NCI-H510A treated with DMSO at 0.1 percent for 48 hours (cell line): ENCODE results near the gene MAST3.

Experiments used
- DNase-seq: peaks from one replicate; lab custom pipeline; 2025; lab: John Stamatoyannopoulos, UW

The MAST3 gene

DNA sequence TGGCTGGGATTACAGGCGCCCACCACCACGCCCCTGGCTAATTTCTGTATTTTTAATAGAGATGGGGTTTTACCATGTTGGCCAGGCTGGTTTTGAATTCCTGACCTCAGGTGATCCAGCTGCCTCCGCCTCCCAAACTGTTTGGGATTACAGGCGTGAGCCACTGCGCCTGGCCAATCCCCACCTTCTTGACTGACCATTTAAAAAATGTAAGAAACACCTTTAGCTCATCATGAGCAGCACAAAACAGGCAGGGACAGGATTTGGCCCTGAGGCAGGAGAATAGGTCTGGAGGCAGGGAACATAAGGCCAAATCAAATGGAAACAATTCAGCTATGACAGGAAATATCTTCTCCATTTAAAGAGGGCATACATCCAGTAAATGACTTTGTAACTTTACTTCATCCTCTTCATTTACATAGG, 94.1 kb downstream of the MAST3 start:
- DNase-seq: no peak

DNA sequence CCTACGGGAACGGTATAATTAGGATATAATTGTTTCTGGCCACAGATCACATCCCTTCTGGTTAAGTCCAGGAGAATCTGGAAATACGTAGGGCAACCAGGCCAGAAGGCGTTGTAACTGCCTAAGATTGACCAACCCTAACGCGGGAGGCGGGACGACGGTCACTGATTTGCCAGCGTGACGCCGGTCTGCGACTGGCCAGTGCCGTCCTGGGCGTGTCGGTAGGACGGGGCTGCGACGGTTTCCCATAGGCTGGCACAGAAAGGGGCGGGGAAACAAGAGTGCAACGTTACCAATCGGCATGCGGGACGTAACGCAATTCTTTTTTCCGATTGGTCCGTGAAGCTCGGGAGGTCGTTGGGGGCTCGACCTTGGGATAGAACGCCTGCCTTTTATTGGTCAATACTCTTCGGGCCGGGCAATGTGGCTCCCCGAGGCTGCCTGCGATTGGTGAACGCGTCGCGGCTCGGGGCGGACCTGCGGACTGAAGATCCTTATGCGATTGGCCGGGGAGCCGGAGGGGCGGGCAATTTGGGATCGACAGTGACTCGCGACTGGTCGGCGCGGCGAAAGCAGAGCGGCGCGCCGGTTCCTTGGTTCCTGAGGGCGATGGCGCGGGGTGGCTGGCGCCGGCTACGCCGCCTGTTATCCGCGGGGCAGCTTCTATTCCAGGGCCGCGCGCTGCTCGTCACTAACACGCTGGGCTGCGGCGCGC, 95.3 kb downstream of the MAST3 start, which contains the start of gene MPV17L2:
TSS of gene MPV17L2 (plus strand) at position 546 of the 715 bp plus-strand sequence. CDS start at position 610, 64 bp downstream.
- DNase-seq: peak; percentile 99

DNA sequence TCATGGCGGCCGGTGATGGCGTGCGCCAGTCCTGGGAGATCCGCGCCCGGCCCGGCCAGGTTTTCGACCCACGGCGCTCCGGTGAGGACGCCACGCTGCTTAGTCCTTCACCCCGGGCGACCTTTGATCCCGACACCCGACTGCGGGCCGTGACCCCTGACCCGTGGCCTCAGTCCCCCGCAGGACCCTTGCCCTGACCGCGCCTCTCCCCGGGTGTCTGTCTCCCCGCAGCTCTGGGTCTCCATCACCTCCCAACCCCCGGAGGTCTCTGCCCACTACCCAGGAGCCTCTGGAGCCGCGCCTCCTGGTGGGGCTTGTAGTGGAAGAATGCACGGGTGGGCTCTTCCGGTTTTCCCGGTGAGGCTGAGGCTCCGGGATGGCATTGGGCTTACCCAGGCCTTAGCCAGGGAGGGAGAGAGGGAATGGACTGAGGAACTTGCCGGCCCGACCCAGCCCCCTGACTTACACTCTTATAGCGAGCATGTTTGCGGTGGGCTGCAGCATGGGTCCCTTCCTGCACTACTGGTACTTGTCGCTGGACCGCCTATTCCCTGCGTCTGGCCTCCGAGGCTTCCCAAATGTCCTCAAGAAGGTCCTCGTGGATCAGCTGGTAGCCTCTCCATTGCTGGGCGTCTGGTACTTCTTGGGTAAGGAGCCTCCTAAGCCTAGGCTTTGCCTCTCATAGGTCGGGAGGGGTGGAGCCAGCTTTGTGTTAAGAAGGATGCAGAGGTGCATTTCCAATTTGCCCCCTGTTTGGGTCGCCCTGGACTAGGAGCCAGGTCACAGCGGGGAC, 96.0 kb downstream of the MAST3 start:
- DNase-seq: no peak

DNA sequence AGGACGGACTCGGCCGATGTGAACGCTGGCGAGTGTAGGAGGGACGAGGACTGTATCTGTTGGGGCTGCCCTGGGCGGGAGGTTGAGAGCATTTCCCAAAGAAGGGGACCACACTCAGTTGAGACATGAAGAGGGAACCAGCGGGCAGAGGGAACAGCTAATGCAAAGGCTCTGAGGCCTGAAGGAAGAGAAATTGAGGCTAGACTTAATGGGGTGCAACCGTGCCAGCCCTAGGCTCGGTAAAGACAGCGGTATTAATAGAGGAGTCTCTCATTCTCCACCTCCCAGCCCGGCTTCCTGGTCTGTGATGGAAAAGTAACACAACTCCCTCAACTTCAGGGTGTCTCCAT, 96.6 kb downstream of the MAST3 start:
- no peak for DNase-seq

DNA sequence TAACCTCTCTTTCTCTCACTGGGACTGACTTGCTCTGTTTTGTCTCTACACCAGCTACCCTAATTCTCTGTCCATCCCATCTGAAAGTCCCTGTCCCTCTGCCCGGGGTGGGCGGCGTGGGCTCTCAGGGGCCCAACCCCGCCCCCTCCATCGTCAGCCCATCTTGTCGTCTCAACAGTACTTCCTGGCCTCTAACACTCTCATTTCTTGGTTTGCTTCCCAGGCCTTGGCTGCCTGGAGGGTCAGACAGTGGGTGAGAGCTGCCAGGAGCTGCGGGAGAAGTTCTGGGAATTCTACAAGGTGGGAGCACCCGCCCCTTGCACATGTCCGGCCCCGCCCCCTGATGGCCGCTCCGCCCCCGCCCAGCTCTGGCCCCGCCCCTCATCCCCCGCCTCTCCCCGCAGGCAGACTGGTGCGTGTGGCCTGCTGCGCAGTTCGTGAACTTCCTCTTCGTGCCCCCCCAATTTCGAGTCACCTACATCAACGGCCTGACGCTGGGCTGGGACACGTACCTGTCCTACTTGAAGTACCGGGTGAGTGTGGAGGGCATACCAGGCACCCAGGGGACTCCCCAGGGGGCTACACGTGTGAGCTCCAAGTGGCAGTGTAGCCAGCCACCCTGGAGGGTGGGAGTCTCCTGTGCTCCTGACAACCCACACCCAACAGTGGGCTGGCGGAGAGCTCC, 97.1 kb downstream of the MAST3 start:
- no peak for DNase-seq

DNA sequence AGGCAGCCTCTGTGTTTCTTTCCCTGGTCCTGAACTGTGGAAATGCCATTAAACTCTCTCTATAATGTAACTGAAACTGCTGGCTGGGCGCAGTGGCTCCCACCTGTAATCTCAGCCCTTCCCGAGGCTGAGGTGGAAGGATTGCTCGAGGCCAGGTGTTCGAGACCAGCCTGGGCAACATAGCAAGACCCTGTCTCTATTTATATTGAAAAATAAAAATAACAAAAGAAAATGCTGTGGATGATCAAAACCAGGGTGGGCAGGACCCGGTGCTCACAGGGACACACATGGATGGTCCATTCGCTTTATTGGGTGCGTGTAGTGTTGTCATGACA, 98.9 kb downstream of the MAST3 start:
- DNase-seq: no peak

DNA sequence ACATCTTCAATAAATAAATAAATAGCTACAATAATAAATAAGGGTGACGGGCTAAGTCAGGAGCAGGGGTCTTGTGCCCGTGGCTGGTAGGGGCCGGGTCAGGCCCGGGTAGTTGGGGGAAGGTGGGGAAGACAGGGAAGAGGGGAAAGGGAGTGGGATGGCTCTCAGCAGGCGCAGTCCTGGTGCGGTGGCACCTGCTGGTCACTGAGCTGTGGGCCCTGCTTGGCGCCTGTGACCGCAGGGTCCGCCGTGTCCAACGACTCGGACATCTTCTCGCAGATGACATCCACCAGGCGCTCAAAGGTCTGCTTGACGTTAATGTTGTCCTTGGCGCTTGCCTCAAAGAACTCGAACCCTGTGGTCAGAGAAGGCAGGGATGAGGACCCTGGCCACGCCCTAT, 99.7 kb downstream of the MAST3 start:
- no peak for DNase-seq

DNA sequence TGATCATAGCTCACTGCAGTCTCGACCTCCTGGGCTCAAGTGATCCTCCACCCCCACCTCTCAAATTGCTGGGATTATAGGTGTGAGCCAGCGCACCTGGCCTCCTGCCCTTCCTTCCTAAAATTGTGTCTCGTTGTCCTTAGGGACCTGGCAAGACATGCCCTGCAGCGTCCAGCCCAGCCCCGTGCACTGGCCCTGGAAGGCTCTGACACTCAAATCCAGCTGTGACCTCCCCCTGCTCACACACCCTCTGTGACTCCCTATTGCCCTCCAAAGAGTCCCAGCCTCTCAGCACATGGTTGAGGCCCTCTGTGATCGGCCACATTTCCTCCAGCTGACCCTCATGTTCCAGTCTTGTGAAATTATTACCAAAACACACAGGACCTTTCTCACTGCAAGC, 100.4 kb downstream of the MAST3 start:
- DNase-seq: no peak

DNA sequence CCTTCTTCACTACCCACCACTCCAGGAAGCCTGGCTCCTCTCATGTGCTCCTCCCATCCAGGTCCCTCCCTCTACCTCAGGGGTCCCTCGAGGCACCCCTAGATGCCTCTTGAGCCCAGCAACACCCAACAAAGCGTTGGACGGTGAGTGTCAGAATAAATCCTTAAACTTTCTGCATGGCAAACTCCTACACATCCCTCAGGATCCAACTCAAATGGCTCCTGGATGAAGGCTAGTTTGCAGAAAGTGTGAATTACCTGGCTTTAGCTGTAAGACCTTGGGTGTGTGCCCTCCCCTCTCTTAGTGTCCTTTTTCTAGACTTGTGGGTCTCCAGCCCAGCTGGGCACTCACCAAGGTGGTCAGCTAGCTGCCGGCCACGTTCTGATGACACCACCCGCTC, 100.8 kb downstream of the MAST3 start:
- no peak for DNase-seq
